Measurements from ENCODE around the gene FHIP2A.
"Not testable (repeated sequence)": the region's sequence is repeated elsewhere in the genome, so short reads cannot be mapped to it uniquely, and the experiment has no call there.

Gene FHIP2A

GRCh38 chr10:114856544-114857287 lies 35.1 kb downstream of the FHIP2A start:
- DNase-seq (ENCODE audit: low read depth, low spot score): no peak

- not testable (repeated sequence) for DNase-seq (ENCODE audit: low read depth, low spot score)
Observed at GRCh38 chr10:114857288-114857565, 35.6 kb downstream of the FHIP2A start.

- no peak for DNase-seq (ENCODE audit: low read depth, low spot score)
Observed at GRCh38 chr10:114857922-114858629, 36.5 kb downstream of the FHIP2A start.

GRCh38 chr10:114859222-114859621 lies 37.6 kb downstream of the FHIP2A start:
- no peak for DNase-seq (ENCODE audit: low read depth, low spot score)

GRCh38 chr10:114862456-114862855 lies 40.9 kb downstream of the FHIP2A start:
- DNase-seq (ENCODE audit: low read depth, low spot score): no peak

- DNase-seq (ENCODE audit: low read depth, low spot score): no peak
Observed at GRCh38 chr10:114867365-114867764, 45.8 kb downstream of the FHIP2A start.

GRCh38 chr10:114868870-114869519 lies 47.4 kb downstream of the FHIP2A start:
- no peak for DNase-seq (ENCODE audit: low read depth, low spot score)

- no peak for DNase-seq (ENCODE audit: low read depth, low spot score)
Observed at GRCh38 chr10:114869520-114869892, 47.9 kb downstream of the FHIP2A start.

GRCh38 chr10:114870486-114870885 lies 48.9 kb downstream of the FHIP2A start:
- DNase-seq (ENCODE audit: low read depth, low spot score): no peak

- no peak for DNase-seq (ENCODE audit: low read depth, low spot score)
Observed at GRCh38 chr10:114871379-114871778, 49.8 kb downstream of the FHIP2A start.
